Measurements from ENCODE around the gene PDE11A.

The PDE11A gene

GRCh38 chr2:177658309-177658708, 414.3 kb downstream of the PDE11A start:
- DNase-seq: no peak

GRCh38 chr2:177651833-177652232, 420.7 kb downstream of the PDE11A start:
- no peak for DNase-seq

DNA sequence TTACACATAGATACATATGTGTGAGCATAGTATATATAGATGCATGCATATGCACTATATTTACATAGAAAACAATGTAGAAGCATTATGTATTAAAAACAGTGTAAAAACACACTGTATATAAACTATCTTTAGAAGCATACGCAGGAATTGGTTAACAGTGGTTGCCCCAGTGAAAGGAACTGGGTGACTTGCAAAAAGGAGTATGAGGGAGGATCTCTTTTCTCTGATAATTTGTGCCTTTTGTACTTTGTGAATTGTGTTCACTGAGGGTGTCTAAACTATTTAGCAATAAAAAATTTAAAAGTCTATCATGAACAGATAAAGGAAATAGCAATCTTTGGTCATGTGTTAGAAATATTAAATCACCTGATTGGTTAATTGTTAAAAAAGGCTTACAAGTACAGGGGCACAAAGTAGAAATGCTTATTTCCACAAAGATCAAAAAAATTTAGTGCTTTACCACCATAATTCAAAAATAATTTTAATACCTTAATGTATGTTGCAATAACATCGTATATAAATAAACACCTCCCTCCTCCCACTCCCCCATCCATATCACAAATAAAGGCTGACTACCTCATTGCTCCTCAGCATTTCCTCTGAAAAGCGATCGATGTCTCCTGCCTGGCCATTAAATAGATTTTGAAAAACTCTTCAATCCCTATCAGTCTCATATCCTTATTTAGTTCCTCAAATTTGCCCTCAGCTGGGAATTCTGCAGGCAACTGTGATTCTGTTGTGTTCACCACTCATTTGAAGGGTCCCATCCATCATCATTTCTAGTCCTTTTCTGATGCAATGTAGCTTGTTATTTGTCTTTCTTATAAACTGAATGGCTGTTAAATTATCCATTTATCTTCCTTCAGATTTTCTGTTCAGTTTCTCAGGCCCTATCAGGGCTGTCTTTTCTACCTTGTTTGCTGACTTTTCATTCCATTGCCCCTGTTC, 422.7 kb downstream of the PDE11A start:
- DNase-seq: no peak

- DNase-seq: no peak
Observed at GRCh38 chr2:177646791-177647190, 425.8 kb downstream of the PDE11A start.

GRCh38 chr2:177646241-177646640, 426.3 kb downstream of the PDE11A start:
- DNase-seq: no peak

DNA sequence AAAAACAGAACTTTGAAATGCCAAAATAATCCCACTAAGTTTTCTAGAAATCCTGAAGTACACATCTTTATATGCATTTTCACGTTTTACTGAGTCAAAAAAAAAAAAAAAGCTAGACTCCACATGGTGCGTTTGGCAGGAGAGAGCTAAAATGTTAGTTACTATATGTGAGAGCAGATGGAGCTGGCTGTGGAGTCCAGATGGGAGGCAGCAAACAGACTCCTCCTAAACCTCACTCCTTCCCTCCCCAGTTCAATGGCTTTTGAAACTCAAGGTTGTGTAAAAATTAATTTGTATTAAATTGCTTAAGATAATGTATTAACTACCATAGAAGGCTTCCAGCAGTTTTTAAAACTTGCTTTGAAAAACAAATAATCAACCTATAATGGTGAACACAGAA, 431.2 kb downstream of the PDE11A start:
- DNase-seq: no peak

DNA sequence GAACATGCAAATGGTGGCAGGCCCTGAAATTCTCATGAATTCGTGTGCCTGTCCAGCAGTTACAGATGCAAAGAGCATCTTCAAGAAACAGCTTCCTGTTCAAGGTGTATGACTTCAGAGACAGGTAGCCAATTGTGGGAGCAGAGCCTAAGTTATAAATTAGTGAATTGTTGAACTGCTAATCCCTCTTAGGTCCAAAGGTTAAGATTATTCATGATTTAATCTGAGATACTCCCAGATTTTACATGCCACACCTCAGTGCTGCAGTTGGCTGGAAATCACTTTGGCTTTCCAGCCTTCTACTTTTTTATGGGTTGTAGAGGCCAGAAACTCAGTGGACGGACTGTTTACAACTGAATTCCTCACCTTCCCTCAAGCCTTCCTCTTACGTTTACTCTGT, 432.2 kb downstream of the PDE11A start:
- DNase-seq: no peak

- DNase-seq: no peak
Observed at GRCh38 chr2:177639262-177639914, 433.2 kb downstream of the PDE11A start.

GRCh38 chr2:177638507-177638906, 434.1 kb downstream of the PDE11A start:
- DNase-seq: no peak

DNA sequence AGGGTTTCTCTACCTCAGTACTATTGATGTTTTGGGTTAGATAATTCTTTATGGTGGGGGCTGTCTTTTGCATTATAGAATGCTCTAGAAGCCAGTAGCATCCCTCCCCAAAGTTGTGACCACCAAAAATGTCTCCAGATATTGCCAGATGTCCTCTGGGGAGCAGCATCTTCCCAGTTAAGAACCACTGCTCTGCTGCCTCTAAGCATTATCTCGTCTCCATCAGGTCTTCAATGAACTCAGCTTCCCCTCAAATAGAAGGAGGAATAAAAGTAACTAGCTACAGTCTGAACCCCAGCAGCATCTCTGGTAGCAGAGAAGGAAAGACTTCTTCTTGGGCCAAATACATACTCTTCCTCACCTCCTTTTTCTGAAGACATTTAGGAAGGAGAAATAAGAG, 435.9 kb downstream of the PDE11A start:
- peak; percentile 16 for DNase-seq

DNA sequence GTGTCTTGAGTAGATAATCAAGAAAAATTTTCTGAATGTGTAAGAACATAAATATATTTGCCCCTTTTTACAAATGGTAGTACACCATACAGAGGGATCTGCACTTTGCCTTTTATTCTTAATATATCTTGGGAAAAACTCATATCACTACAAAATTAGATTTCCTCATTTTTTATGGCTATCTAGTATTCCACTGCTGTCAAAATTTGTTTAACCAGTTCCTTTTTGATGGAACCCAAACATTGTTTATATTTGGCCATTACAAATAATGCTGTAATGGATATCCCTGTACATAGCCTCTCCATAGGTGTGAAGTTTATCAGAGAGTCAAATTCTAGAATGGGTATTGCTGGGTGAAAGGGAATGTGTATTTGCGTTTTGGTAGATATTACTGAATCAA, 436.9 kb downstream of the PDE11A start:
- DNase-seq: no peak

DNA sequence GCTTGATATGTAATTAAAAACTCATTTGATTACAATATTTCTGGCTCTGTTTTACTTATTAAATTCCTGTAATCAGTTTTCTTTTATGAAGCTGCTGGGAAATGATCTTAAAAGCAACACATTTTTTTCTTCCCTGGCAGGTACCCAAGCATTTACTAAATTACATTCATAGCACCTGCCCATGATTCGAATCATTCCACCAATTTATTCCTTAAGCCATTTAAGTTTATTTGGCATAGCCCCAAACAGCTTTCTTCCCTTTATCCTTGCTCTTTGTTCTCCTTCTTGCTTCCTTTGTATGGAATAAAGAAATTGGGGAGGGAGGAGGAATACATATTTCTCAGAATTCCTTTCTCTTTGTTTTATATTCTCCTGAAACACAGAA, 438.7 kb downstream of the PDE11A start:
- peak; percentile 27 for DNase-seq

- peak; percentile 72 for DNase-seq
Observed at GRCh38 chr2:177633111-177633510, 439.5 kb downstream of the PDE11A start.

- no peak for DNase-seq
Observed at GRCh38 chr2:177631680-177632079, 440.9 kb downstream of the PDE11A start.

DNA sequence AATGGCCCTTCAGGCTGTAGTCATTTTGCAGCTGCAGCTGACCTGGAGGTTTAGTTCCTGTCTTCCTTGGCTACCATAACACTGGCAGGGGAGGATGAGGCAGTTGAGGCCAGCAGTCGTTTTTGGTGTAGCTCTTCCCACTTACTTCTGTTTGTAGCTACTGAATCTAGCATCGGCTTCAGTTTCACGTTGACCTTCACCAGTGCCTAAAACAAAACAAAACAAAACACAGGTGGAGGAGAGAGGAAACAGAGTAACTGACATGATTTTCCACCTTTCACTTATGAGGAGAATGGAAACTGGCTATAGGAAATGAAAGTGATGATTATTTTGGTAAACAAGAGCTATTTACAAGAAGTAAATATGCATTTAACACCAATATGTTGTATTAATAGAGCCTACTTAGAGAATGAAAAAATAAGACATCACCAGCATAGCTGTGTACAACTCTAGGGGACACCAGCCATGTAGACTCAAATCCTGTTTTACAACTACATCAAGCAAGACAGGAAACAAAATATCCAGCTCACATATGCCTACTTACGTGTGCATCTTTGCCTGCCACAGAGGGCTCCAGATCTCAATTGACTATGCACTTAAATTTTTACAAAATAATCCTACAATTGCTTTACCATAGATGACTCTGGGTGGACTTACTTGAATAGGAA, 443.1 kb downstream of the PDE11A start:
- DNase-seq: no peak

DNA sequence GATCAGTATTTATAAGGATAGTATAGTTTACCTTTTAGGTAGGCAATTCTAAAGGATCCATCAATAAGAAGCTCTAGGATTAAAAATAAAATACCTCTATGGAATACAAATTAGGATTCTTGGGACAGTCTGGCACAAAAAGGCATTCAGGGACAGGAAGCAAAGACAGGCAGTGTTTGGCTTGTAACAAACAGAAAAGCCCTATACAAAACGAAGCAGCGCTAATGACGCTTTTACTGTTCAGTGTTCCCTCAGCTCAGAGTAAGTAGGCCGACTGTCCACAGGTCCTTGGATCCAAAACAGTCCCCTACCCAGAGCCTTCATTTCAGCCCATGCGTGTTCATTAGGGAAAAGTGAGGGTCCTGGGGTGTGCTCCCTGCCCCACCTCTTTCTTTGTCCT, 443.7 kb downstream of the PDE11A start:
- DNase-seq: no peak

GRCh38 chr2:177625744-177626650, 446.6 kb downstream of the PDE11A start:
- peak; percentile 69 for DNase-seq

DNA sequence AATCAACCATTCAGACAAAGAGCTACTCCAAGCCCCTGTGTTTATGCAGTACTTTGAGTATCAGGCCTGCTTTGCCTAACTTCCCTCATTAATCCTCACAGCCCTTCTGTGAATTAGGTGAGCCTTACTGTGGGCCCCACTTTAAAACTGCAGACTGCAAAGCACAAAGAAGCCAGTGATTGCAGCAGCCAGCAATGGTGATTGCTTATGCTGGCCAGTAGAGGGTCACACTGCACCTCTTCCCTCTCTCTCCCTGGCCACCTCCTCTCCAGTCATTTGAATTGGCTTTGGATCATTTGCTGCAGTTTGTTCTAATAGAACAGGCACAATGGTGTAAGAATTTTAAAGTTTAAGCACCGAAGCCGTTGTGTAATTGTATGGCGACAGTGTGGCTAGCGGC, 450.1 kb downstream of the PDE11A start:
- no peak for DNase-seq

- DNase-seq: no peak
Observed at GRCh38 chr2:177619986-177620385, 452.6 kb downstream of the PDE11A start.

- DNase-seq: no peak
Observed at GRCh38 chr2:177619461-177619860, 453.1 kb downstream of the PDE11A start.

DNA sequence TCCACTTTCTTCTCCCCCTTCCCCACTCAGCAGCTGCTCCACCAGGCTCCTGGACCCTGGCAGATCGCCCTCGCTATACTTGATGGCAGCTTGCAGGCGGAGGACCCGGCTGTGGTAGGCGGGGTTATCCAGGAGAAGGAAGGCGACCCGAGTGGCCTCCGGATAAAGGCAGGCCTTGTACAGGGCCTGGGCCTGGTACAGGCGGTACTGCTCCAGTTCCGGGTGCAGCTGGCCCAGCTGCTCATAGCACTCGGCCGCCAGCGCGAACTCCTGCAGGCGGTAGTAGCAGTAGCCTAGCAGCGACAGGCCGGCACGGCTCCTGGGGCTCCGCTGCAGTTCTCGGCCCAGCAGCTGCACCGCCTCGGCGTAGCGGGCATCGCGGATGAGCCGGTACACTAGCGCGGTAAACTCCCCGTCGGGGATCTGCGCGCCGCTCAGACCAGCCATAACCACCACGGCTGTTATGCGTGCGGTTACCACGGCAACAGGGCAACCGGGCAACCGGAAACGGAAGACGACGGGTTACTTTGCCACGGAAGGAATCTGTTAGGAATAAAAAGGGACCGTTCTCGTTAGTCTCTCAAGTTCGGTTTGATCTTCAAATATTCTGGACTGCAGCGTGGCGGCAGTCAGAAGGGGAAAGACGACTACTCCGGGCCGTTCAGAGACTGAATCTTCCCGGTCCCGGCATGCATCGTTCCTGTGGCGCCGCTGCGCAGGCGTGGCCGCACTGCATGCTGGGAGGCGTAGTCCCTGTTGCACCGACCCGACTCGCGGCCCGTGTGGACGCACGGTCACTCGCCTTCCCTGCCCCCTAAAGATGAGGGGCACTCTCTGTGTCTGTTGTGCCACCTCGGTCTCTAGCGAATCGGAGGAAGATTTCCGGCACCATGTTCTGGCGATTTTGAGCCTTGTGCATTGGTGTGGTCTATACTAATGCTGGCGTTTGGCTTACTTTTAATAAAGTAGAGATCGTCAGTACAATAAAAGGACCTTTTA, 454.0 kb downstream of the PDE11A start:
- peak; percentile 87 for DNase-seq
